ENCODE data around the gene AP2M1. TPM values are rescaled to one million over a fixed set of nuclear protein-coding genes. Genes with fewer than 3 reads are reported as not detected.
"Not testable (repeated sequence)": the region's sequence is repeated elsewhere in the genome, so short reads cannot be mapped to it uniquely, and the experiment has no call there.

Gene AP2M1
- total RNA-seq, 1 donor from 2014 or later, result 254 TPM

DNA sequence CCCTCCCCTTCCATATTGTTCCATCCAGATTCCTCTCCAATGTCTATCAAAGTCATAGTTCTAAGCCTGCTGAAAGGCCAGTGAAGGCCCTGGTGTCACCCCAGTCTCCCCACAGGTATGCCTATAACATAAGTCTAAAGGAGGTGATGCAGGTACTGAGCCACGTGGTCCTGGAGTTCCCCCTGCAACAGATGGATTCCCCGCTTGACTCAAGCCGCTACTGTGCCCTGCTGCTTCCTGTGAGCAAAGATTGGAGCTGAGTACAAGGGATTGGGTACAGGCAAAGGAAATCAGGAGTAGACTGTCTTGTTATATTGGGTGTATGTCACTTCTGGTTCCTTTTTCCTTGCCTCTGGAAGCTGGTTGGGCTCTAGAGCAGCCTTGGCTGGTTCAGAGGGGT lies 31.3 kb upstream of the AP2M1 start:
- Mint-ChIP-seq H3K36me3 (peaks cover 17% of the 10 kb centered on the region), H3K27ac (no peak overlapping the region), H3K4me3 (no peak overlapping the region), H3K27me3 (ENCODE audit: low read depth) (no peaks in the 10 kb centered on the region), H3K9me3 (no peaks in the 10 kb centered on the region), H3K4me1 (no peaks in the 10 kb centered on the region)
- no peak for DNase-seq (ENCODE audit: low spot score in 2 of 2, unreplicated experiment in 2 of 2)
- TF ChIP-seq, protein P1, sequence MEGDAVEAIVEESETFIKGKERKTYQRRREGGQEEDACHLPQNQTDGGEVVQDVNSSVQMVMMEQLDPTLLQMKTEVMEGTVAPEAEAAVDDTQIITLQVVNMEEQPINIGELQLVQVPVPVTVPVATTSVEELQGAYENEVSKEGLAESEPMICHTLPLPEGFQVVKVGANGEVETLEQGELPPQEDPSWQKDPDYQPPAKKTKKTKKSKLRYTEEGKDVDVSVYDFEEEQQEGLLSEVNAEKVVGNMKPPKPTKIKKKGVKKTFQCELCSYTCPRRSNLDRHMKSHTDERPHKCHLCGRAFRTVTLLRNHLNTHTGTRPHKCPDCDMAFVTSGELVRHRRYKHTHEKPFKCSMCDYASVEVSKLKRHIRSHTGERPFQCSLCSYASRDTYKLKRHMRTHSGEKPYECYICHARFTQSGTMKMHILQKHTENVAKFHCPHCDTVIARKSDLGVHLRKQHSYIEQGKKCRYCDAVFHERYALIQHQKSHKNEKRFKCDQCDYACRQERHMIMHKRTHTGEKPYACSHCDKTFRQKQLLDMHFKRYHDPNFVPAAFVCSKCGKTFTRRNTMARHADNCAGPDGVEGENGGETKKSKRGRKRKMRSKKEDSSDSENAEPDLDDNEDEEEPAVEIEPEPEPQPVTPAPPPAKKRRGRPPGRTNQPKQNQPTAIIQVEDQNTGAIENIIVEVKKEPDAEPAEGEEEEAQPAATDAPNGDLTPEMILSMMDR (IDR thresholded peaks at IDR 0.05; ENCODE audit: unreplicated experiment), result no peak

DNA sequence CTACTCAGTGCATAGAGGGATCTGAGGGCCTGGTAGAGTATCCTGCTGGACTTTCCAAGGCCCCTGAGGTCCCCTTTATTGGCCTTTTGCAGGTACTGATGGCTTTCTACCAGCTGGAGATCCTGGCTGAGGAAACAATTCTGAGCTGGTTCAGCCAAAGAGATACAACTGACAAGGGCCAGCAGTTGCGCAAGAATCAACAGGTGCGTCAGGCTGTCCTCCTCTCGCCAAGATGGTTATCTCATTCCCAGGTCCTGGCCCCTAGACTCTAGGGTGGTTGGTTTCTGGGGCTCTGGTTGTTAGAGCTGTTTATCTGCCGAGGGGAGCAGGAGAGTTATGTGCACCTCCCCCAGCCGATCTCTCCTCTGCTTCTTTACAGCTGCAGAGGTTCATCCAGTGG lies 30.1 kb upstream of the AP2M1 start:
- no peaks in the 10 kb centered on the region for H3K9me3 Mint-ChIP-seq
- no peaks in the 10 kb centered on the region for H3K27me3 Mint-ChIP-seq (ENCODE audit: low read depth)
- H3K27ac Mint-ChIP-seq, result no peak overlapping the region
- no peaks in the 10 kb centered on the region for H3K4me1 Mint-ChIP-seq
- DNase-seq (ENCODE audit: low spot score in 2 of 2, unreplicated experiment in 2 of 2), result no peak
- no peak overlapping the region for H3K4me3 Mint-ChIP-seq
- H3K36me3 Mint-ChIP-seq, result peaks cover 17% of the 10 kb centered on the region
- TF ChIP-seq, protein P1 (IDR thresholded peaks at IDR 0.05; ENCODE audit: unreplicated experiment), result no peak

- H3K4me1 Mint-ChIP-seq, result no peaks in the 10 kb centered on the region
- DNase-seq (ENCODE audit: low spot score in 2 of 2, unreplicated experiment in 2 of 2), result no peak
- H3K27ac Mint-ChIP-seq, result peak overlapping the region; percentile 77
- H3K36me3 Mint-ChIP-seq, result peaks cover 15% of the 10 kb centered on the region
- TF ChIP-seq, protein P1 (IDR thresholded peaks at IDR 0.05; ENCODE audit: unreplicated experiment), result no peak
- H3K27me3 Mint-ChIP-seq (ENCODE audit: low read depth), result no peaks in the 10 kb centered on the region
- H3K4me3 Mint-ChIP-seq, result no peak overlapping the region
- no peaks in the 10 kb centered on the region for H3K9me3 Mint-ChIP-seq
Measured at GRCh38 chr3:184145111-184145524, 29.5 kb upstream of the AP2M1 start.

DNA sequence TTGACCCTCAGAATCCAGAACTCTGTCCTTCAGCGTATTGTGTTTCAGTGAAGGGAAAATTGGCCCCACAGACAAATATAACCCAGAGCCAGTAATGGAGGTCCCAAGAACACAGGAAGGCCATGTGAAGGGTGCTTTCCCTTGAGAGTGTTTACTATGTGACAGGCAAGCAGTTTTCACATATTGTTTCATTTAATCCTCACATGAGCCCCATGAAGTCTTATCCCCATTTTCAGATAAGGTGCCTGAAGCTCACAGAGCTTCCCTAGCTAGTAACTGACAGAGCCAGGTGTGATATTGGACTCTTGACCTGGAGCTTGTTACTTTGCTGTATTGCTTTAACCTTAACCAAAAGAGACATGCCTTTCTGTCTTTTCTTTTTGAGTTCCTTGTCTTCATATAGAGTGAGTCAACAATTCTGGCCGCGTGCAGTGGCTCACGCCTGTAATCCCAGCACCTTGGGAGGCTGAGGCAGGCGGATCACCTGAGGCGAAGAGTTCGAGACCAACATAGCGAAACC lies 28.8 kb upstream of the AP2M1 start:
- Mint-ChIP-seq H3K9me3 (no peaks in the 10 kb centered on the region), H3K27ac (peak overlapping the region; percentile 77), H3K4me3 (no peak overlapping the region), H3K27me3 (ENCODE audit: low read depth) (no peaks in the 10 kb centered on the region), H3K36me3 (peaks cover 10% of the 10 kb centered on the region), H3K4me1 (no peaks in the 10 kb centered on the region)
- no peak for DNase-seq (ENCODE audit: low spot score in 2 of 2, unreplicated experiment in 2 of 2)
- TF ChIP-seq, protein P1 (IDR thresholded peaks at IDR 0.05; ENCODE audit: unreplicated experiment), result no peak

DNA sequence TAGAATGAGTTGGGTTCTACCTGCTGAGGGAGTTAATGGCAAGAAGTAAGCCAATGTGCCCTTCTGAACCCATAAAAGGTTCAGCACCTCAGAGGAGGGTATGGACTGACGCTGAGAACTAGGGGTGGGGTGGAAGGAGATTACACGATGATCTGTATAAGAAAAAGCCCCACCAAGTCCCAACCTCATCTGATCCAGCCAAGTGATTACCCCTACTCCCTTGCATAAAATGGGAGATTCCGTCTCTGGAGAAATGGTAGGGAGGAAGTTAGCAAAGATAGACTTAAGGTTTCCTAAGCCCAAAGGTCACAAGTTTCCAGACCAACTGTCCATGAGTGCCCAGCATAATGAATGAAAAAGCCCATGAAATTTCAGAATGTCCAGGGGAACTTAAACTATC lies 26.6 kb upstream of the AP2M1 start:
- TF ChIP-seq, protein P1 (IDR thresholded peaks at IDR 0.05; ENCODE audit: unreplicated experiment), result no peak
- Mint-ChIP-seq H3K9me3 (no peaks in the 10 kb centered on the region), H3K4me3 (no peak overlapping the region), H3K27ac (no peak overlapping the region), H3K27me3 (ENCODE audit: low read depth) (no peaks in the 10 kb centered on the region), H3K4me1 (peaks cover 4% of the 10 kb centered on the region), H3K36me3 (no peaks in the 10 kb centered on the region)
- DNase-seq (ENCODE audit: low spot score in 2 of 2, unreplicated experiment in 2 of 2), result no peak

DNA sequence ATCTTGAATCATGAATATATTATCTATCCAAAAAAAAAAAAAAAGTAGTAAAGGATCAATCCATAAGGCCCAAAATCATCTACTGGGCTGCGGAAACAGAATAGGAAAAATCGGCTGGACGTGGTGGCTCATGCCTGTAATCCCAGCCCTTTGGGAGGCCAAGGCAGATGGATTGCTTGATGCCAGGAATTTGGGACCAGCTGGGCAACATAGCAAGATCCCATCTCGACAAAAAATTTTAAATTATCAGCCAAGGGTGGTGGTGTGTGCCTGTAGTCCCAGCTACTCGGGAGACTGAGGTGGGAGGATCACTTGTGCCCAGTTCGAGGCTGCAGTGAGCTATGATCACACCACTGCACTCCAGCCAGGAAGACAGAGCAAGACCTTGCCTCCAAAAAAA lies 25.5 kb upstream of the AP2M1 start:
- no peak for DNase-seq (ENCODE audit: low spot score in 2 of 2, unreplicated experiment in 2 of 2)
- Mint-ChIP-seq H3K36me3 (no peaks in the 10 kb centered on the region), H3K27ac (no peak overlapping the region), H3K9me3 (no peaks in the 10 kb centered on the region), H3K27me3 (ENCODE audit: low read depth) (no peaks in the 10 kb centered on the region), H3K4me3 (no peak overlapping the region), H3K4me1 (peaks cover 11% of the 10 kb centered on the region)
- TF ChIP-seq, protein P1 (IDR thresholded peaks at IDR 0.05; ENCODE audit: unreplicated experiment), result no peak

DNA sequence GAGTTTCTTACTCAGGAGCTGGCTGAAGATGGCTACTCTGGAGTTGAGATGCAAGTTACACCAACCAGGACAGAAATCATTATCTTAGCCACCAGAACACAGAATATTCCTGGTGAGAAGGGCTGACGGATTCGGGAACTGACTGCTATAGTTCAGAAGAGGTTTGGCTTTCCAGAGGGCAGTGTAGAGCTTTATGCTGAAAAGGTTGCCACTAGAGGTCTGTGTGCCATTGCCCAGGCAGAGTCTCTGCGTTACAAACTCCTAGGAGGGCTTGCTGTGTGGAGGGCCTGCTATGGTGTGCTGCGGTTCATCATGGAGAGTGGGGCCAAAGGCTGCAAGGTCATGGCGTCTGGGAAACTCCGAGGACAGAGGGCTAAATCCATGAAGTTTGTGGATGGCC lies 24.9 kb upstream of the AP2M1 start:
- not testable (repeated sequence) for H3K27ac Mint-ChIP-seq; H3K9me3 Mint-ChIP-seq; H3K36me3 Mint-ChIP-seq; DNase-seq (ENCODE audit: low spot score in 2 of 2, unreplicated experiment in 2 of 2); H3K27me3 Mint-ChIP-seq (ENCODE audit: low read depth); H3K4me3 Mint-ChIP-seq
- peaks cover 15% of the 10 kb centered on the region for H3K4me1 Mint-ChIP-seq

Data from mesothelial cell of epicardium (in vitro differentiated cells).